ENCODE measurements around the gene CHAF1A. TPM values are rescaled to one million over a fixed set of nuclear protein-coding genes. Genes with fewer than 3 reads are reported as not detected.

Gene CHAF1A
- total and polyA plus RNA-seq, 2 experiments from 2014 or later: 113 to 125 TPM

DNA sequence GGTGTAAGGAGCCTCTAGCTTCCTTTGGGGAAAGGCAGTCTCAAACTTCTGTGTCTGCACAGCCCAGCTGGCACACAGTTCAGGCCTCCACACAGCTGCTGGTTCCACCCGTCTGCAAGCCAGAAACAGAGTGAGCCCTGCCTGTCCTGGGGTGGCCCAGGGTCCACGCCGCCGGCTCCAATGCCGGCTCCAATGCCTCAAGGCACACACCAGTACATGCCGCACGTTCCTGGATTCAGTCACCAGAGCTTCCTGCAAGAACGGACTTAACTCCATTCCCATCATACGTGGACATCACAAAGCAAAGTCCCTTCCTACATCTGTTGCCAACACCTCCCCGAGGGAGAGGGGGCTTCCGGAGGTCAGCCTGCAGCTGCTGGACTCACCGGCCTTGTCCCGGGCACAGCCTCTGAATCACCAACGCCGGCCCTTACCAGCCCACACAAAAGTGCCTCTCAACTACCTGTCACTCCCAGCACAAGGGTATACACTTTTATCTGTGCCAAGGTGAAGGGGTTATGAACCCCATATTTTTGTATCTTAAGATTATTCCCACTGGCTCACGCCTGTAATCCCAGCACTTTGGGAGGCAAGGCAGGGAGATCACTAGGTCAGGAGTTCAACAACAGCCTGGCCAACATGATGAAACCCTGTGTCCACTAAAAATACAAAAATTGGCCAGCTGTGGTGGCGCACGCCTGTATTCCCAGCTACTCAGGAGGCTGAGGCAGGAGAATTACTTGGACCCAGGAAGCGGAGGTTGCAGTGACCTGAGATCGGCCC, 10.5 kb upstream of the CHAF1A start:
- no peaks in the 10 kb centered on the region for H3K9me2 ChIP-seq (ENCODE audit: insufficient read depth)
- H2AFZ ChIP-seq: no peak overlapping the region
- no peak overlapping the region; the same call in 2 of the 3 replicates for H3K4me3 Mint-ChIP-seq
- H3K27me3 Mint-ChIP-seq (ENCODE audit: insufficient read depth, low read depth, poor library complexity): peaks cover 23% of the 10 kb centered on the region
- H3K9me3 Mint-ChIP-seq: no peaks in the 10 kb centered on the region
- H3K79me2 ChIP-seq (replicated peaks; ENCODE audit: insufficient read depth): peaks cover 97% of the 10 kb centered on the region
- no peak for ATAC-seq
- H4K20me1 ChIP-seq (replicated peaks; ENCODE audit: insufficient read depth): peaks cover 82% of the 10 kb centered on the region
- no peak overlapping the region for H3K27ac ChIP-seq (ENCODE audit: low read depth)
- no peak overlapping the region; the same call in 1 of the 2 replicates for H3K4me3 ChIP-seq
- peaks cover 23% of the 10 kb centered on the region for H3K4me1 ChIP-seq (ENCODE audit: insufficient read depth)
- peak overlapping the region; percentile 75 for H3K4me2 ChIP-seq
- peaks cover 10% of the 10 kb centered on the region; the same call in 1 of the 2 replicates for H3F3A ChIP-seq (replicated peaks; ENCODE audit: low read depth)
- peaks cover 17% of the 10 kb centered on the region; the same call in 1 of the 2 replicates for H3K36me3 ChIP-seq (ENCODE audit: insufficient read depth)
- no peak overlapping the region for H3K27ac Mint-ChIP-seq
- no peak for DNase-seq (ENCODE audit: low spot score)
- peaks cover 65% of the 10 kb centered on the region for H3K4me1 Mint-ChIP-seq
- TF ChIP-seq POLR2AphosphoS5 (IDR thresholded peaks at IDR 0.05; ENCODE audit: low read depth): no peak
- TF ChIP-seq EZH2phosphoT487 (IDR thresholded peaks at IDR 0.05; ENCODE audit: unreplicated experiment): no peak
- no peak for TF ChIP-seq EZH2 (IDR thresholded peaks at IDR 0.05; ENCODE audit: low read depth, unreplicated experiment)
- no peak for TF ChIP-seq ZNF331 (CRISPR knock-in tag; IDR thresholded peaks at IDR 0.05; ENCODE audit: low read depth)
- TF ChIP-seq, protein P1, sequence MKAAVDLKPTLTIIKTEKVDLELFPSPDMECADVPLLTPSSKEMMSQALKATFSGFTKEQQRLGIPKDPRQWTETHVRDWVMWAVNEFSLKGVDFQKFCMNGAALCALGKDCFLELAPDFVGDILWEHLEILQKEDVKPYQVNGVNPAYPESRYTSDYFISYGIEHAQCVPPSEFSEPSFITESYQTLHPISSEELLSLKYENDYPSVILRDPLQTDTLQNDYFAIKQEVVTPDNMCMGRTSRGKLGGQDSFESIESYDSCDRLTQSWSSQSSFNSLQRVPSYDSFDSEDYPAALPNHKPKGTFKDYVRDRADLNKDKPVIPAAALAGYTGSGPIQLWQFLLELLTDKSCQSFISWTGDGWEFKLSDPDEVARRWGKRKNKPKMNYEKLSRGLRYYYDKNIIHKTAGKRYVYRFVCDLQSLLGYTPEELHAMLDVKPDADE (IDR thresholded peaks at IDR 0.05): no peak
- no peak for TF ChIP-seq CREB1 (CRISPR knock-in tag; IDR thresholded peaks at IDR 0.05; ENCODE audit: low read depth)
- TF ChIP-seq, protein P2, sequence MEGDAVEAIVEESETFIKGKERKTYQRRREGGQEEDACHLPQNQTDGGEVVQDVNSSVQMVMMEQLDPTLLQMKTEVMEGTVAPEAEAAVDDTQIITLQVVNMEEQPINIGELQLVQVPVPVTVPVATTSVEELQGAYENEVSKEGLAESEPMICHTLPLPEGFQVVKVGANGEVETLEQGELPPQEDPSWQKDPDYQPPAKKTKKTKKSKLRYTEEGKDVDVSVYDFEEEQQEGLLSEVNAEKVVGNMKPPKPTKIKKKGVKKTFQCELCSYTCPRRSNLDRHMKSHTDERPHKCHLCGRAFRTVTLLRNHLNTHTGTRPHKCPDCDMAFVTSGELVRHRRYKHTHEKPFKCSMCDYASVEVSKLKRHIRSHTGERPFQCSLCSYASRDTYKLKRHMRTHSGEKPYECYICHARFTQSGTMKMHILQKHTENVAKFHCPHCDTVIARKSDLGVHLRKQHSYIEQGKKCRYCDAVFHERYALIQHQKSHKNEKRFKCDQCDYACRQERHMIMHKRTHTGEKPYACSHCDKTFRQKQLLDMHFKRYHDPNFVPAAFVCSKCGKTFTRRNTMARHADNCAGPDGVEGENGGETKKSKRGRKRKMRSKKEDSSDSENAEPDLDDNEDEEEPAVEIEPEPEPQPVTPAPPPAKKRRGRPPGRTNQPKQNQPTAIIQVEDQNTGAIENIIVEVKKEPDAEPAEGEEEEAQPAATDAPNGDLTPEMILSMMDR (conservative IDR thresholded peaks at IDR 0.05; ENCODE audit: low read depth in 2 of 2): no peak
- TF ChIP-seq, protein P3, sequence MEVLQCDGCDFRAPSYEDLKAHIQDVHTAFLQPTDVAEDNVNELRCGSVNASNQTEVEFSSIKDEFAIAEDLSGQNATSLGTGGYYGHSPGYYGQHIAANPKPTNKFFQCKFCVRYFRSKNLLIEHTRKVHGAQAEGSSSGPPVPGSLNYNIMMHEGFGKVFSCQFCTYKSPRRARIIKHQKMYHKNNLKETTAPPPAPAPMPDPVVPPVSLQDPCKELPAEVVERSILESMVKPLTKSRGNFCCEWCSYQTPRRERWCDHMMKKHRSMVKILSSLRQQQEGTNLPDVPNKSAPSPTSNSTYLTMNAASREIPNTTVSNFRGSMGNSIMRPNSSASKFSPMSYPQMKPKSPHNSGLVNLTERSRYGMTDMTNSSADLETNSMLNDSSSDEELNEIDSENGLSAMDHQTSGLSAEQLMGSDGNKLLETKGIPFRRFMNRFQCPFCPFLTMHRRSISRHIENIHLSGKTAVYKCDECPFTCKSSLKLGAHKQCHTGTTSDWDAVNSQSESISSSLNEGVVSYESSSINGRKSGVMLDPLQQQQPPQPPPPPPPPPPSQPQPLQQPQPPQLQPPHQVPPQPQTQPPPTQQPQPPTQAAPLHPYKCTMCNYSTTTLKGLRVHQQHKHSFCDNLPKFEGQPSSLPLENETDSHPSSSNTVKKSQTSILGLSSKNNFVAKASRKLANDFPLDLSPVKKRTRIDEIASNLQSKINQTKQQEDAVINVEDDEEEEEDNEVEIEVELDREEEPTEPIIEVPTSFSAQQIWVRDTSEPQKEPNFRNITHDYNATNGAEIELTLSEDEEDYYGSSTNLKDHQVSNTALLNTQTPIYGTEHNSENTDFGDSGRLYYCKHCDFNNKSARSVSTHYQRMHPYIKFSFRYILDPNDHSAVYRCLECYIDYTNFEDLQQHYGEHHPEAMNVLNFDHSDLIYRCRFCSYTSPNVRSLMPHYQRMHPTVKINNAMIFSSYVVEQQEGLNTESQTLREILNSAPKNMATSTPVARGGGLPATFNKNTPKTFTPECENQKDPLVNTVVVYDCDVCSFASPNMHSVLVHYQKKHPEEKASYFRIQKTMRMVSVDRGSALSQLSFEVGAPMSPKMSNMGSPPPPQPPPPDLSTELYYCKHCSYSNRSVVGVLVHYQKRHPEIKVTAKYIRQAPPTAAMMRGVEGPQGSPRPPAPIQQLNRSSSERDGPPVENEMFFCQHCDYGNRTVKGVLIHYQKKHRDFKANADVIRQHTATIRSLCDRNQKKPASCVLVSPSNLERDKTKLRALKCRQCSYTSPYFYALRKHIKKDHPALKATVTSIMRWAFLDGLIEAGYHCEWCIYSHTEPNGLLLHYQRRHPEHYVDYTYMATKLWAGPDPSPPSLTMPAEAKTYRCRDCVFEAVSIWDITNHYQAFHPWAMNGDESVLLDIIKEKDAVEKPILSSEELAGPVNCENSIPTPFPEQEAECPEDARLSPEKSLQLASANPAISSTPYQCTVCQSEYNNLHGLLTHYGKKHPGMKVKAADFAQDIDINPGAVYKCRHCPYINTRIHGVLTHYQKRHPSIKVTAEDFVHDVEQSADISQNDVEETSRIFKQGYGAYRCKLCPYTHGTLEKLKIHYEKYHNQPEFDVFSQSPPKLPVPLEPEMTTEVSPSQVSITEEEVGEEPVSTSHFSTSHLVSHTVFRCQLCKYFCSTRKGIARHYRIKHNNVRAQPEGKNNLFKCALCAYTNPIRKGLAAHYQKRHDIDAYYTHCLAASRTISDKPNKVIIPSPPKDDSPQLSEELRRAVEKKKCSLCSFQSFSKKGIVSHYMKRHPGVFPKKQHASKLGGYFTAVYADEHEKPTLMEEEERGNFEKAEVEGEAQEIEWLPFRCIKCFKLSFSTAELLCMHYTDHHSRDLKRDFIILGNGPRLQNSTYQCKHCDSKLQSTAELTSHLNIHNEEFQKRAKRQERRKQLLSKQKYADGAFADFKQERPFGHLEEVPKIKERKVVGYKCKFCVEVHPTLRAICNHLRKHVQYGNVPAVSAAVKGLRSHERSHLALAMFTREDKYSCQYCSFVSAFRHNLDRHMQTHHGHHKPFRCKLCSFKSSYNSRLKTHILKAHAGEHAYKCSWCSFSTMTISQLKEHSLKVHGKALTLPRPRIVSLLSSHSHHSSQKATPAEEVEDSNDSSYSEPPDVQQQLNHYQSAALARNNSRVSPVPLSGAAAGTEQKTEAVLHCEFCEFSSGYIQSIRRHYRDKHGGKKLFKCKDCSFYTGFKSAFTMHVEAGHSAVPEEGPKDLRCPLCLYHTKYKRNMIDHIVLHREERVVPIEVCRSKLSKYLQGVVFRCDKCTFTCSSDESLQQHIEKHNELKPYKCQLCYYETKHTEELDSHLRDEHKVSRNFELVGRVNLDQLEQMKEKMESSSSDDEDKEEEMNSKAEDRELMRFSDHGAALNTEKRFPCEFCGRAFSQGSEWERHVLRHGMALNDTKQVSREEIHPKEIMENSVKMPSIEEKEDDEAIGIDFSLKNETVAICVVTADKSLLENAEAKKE (CRISPR knock-in tag; IDR thresholded peaks at IDR 0.05): no peak
- TF ChIP-seq, protein P4, sequence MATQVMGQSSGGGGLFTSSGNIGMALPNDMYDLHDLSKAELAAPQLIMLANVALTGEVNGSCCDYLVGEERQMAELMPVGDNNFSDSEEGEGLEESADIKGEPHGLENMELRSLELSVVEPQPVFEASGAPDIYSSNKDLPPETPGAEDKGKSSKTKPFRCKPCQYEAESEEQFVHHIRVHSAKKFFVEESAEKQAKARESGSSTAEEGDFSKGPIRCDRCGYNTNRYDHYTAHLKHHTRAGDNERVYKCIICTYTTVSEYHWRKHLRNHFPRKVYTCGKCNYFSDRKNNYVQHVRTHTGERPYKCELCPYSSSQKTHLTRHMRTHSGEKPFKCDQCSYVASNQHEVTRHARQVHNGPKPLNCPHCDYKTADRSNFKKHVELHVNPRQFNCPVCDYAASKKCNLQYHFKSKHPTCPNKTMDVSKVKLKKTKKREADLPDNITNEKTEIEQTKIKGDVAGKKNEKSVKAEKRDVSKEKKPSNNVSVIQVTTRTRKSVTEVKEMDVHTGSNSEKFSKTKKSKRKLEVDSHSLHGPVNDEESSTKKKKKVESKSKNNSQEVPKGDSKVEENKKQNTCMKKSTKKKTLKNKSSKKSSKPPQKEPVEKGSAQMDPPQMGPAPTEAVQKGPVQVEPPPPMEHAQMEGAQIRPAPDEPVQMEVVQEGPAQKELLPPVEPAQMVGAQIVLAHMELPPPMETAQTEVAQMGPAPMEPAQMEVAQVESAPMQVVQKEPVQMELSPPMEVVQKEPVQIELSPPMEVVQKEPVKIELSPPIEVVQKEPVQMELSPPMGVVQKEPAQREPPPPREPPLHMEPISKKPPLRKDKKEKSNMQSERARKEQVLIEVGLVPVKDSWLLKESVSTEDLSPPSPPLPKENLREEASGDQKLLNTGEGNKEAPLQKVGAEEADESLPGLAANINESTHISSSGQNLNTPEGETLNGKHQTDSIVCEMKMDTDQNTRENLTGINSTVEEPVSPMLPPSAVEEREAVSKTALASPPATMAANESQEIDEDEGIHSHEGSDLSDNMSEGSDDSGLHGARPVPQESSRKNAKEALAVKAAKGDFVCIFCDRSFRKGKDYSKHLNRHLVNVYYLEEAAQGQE (IDR thresholded peaks at IDR 0.05; ENCODE audit: unreplicated experiment): no peak
- H3K36me3 Mint-ChIP-seq (ENCODE audit: low read depth): peaks cover 29% of the 10 kb centered on the region
- H3K27me3 ChIP-seq (ENCODE audit: insufficient read depth): no peaks in the 10 kb centered on the region

Measured in GM23338 (cell line).